IMR-90 (cell line): Measurements from ENCODE around the gene NR2C1.

Source experiments
- BHLHE40 ChIP-seq: fragments of 150-350 bp; IDR thresholded peaks from 2 replicates; pipeline ENCODE4 v1.6.1; 2016; ENCODE audit warnings: mild to moderate bottlenecking, low read depth, low read length
- CEBPB ChIP-seq: IDR thresholded peaks from 2 replicates; pipeline ENCODE4 v1.6.1; 2012; ENCODE audit warnings: low read depth, low read length, improper control_type of control experiment
- CHD1 ChIP-seq: IDR thresholded peaks from 2 replicates; pipeline ENCODE4 v1.6.1; 2012; ENCODE audit warnings: low read depth, low read length, improper control_type of control experiment
- MAFK ChIP-seq: IDR thresholded peaks from 2 replicates; pipeline ENCODE4 v1.6.1; 2012; ENCODE audit warnings: low read depth, low read length, improper control_type of control experiment
- POLR2A ChIP-seq: IDR thresholded peaks from 2 replicates; pipeline ENCODE4 v1.6.1; 2012; ENCODE audit warnings: mild to moderate bottlenecking, low read depth, low read length
- RAD21 ChIP-seq: IDR thresholded peaks from 2 replicates; pipeline ENCODE4 v1.6.1; 2012; ENCODE audit warnings: low read length, improper control_type of control experiment
- RCOR1 ChIP-seq: IDR thresholded peaks from 2 replicates; pipeline ENCODE4 v1.6.1; 2012; ENCODE audit warnings: mild to moderate bottlenecking, low read length, improper control_type of control experiment; ENCODE audit not compliant: insufficient replicate concordance
- RFX5 ChIP-seq: IDR thresholded peaks from 2 replicates; pipeline ENCODE4 v1.8.0; 2012; ENCODE audit warnings: low read depth, mild to moderate bottlenecking, low read length, moderate library complexity
- SMC3 ChIP-seq: fragments of 150-350 bp; IDR thresholded peaks from 2 replicates; pipeline ENCODE4 v1.6.1; 2016; ENCODE audit warnings: low read depth, mild to moderate bottlenecking, antibody characterized with exemption, low read length, moderate library complexity
- TF ChIP-seq, protein P1 (sequence below): conservative IDR thresholded peaks from 2 replicates; pipeline ENCODE4 v1.5.1; 2012; ENCODE audit warnings: mild to moderate bottlenecking, low read depth, low read length, improper control_type of control experiment
- TF ChIP-seq, protein P2 (sequence below): fragments of 150-350 bp; IDR thresholded peaks from 2 replicates; pipeline ENCODE4 v1.6.1; 2016; ENCODE audit warnings: low read depth, mild to moderate bottlenecking, low read length, moderate library complexity, borderline replicate concordance

DNA sequence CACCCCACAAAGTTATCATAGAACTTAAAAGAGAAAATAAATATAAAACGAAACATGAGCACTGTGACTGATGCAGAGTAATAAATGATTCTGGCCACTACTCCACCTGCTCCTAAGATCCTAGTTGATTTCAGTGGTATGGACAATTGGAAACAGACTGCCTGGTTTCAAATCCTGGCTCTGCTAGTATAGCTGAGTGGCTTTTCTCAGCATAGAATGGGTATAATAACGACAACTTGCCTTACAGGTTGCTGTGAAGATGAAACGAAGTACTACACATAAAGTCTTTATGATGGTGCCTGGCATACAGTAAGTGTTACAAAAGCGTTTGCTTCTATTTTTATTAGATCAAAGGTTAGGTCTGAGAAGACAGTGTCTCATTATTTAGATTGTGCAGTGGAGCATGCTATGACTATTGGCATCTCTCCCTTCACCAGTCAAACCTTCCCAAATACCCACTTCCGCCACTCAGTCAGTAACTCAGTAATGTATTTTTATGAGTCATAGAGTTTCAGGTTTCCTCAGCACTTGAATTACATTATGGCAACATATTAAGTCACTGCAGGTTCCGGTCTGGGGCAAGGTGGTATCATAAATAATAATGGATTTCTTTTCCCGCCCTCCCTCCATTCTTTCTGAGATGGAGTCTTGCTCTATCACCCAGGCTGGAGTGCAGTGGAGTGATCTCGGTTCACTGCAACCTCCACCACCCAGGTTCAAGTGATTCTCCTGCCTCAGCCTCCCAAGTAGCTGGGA is 29.7 kb upstream of the NR2C1 start:
- TF ChIP-seq, protein P1, sequence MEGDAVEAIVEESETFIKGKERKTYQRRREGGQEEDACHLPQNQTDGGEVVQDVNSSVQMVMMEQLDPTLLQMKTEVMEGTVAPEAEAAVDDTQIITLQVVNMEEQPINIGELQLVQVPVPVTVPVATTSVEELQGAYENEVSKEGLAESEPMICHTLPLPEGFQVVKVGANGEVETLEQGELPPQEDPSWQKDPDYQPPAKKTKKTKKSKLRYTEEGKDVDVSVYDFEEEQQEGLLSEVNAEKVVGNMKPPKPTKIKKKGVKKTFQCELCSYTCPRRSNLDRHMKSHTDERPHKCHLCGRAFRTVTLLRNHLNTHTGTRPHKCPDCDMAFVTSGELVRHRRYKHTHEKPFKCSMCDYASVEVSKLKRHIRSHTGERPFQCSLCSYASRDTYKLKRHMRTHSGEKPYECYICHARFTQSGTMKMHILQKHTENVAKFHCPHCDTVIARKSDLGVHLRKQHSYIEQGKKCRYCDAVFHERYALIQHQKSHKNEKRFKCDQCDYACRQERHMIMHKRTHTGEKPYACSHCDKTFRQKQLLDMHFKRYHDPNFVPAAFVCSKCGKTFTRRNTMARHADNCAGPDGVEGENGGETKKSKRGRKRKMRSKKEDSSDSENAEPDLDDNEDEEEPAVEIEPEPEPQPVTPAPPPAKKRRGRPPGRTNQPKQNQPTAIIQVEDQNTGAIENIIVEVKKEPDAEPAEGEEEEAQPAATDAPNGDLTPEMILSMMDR = no peak
- TF ChIP-seq RFX5 (no peak), RAD21 (no peak), POLR2A (no peak), SMC3 (no peak), RCOR1 (no peak), CHD1 (no peak), MAFK (no peak), BHLHE40 (peak; percentile 48; the same call in 1 of the 2 replicates), CEBPB (peak; percentile 72; the same call in 1 of the 2 replicates)
- TF ChIP-seq, protein P2, sequence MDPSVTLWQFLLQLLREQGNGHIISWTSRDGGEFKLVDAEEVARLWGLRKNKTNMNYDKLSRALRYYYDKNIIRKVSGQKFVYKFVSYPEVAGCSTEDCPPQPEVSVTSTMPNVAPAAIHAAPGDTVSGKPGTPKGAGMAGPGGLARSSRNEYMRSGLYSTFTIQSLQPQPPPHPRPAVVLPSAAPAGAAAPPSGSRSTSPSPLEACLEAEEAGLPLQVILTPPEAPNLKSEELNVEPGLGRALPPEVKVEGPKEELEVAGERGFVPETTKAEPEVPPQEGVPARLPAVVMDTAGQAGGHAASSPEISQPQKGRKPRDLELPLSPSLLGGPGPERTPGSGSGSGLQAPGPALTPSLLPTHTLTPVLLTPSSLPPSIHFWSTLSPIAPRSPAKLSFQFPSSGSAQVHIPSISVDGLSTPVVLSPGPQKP = no peak
